Fibroblast of skin of right biceps (primary cell): Measurements from ENCODE around the gene SEMA3C.

Experiments used
- DNase-seq: peaks from one replicate; pipeline ENCODE4 v3.0.0-alpha.2; 2013

Gene SEMA3C

GRCh38 chr7:80818181-80818580 is 100.7 kb downstream of the SEMA3C start:
- no peak for DNase-seq

GRCh38 chr7:80816806-80817205 is 102.0 kb downstream of the SEMA3C start:
- DNase-seq = no peak

- no peak for DNase-seq
Observed at GRCh38 chr7:80815733-80816132, 103.1 kb downstream of the SEMA3C start.

GRCh38 chr7:80809545-80809944 is 109.3 kb downstream of the SEMA3C start:
- no peak for DNase-seq

GRCh38 chr7:80807166-80807900 is 111.5 kb downstream of the SEMA3C start:
- no peak for DNase-seq

GRCh38 chr7:80806663-80807062 is 112.2 kb downstream of the SEMA3C start:
- DNase-seq = no peak

- DNase-seq = no peak
Observed at GRCh38 chr7:80804589-80804988, 114.3 kb downstream of the SEMA3C start.

GRCh38 chr7:80802527-80802926 is 116.3 kb downstream of the SEMA3C start:
- no peak for DNase-seq

- DNase-seq = peak; percentile 67
Observed at GRCh38 chr7:80794631-80795573, 123.9 kb downstream of the SEMA3C start.

GRCh38 chr7:80791509-80791929 is 127.3 kb downstream of the SEMA3C start:
- DNase-seq = no peak

- no peak for DNase-seq
Observed at GRCh38 chr7:80790877-80791276, 128.0 kb downstream of the SEMA3C start.

- DNase-seq = no peak
Observed at GRCh38 chr7:80787721-80788120, 131.1 kb downstream of the SEMA3C start.

GRCh38 chr7:80785961-80786536 is 132.8 kb downstream of the SEMA3C start:
- peak; percentile 88 for DNase-seq

- no peak for DNase-seq
Observed at GRCh38 chr7:80785276-80785675, 133.6 kb downstream of the SEMA3C start.

GRCh38 chr7:80783678-80784327 is 135.0 kb downstream of the SEMA3C start:
- peak; percentile 90 for DNase-seq

GRCh38 chr7:80783186-80783677 is 135.6 kb downstream of the SEMA3C start:
- no peak for DNase-seq

- peak; percentile 90 for DNase-seq
Observed at GRCh38 chr7:80781561-80781979, 137.3 kb downstream of the SEMA3C start.

- no peak for DNase-seq
Observed at GRCh38 chr7:80781146-80781545, 137.7 kb downstream of the SEMA3C start.

- DNase-seq = no peak
Observed at GRCh38 chr7:80779456-80779855, 139.4 kb downstream of the SEMA3C start.

- DNase-seq = no peak
Observed at GRCh38 chr7:80775897-80776296, 143.0 kb downstream of the SEMA3C start.

GRCh38 chr7:80775482-80775881 is 143.4 kb downstream of the SEMA3C start:
- no peak for DNase-seq

- no peak for DNase-seq
Observed at GRCh38 chr7:80774843-80775242, 144.0 kb downstream of the SEMA3C start.
